Panc1 (cell line): ENCODE measurements around the gene PRPS1.

Source experiments
- POLR2AphosphoS5 ChIP-seq: IDR thresholded peaks from 2 replicates; pipeline ENCODE4 v1.6.1; 2012; ENCODE audit warnings: mild to moderate bottlenecking, low read depth, low read length, moderate library complexity
- SIN3A ChIP-seq: IDR thresholded peaks from 2 replicates; pipeline ENCODE4 v1.6.1; 2012; ENCODE audit warnings: low read depth, mild to moderate bottlenecking, low read length, moderate library complexity, borderline replicate concordance; ENCODE audit not compliant: insufficient read depth
- TF ChIP-seq, protein P1 (sequence below): fragments of 450-650 bp; IDR thresholded peaks from 2 replicates; pipeline ENCODE4 v1.5.1; 2017; ENCODE audit warnings: mild to moderate bottlenecking

DNA sequence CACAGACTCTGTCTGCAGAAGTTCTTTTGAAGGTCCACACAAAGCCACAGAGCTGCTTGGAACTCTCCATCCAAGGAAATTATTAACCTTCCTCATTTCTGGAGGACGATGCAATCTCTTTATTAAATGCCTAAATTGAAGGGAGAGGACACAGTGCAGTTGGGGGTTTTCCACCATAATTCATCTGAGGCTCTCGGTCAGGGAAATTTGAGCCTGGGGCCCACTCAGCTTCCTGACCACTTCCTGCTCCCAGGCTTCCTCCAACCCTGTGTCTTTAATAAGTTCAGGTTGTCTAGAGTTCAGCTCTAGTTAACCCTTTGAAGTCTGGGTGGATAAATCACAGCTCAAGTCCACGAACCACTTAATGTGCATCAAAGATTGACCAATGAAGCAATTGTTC lies 58.5 kb downstream of the PRPS1 start:
- TF ChIP-seq, protein P1, sequence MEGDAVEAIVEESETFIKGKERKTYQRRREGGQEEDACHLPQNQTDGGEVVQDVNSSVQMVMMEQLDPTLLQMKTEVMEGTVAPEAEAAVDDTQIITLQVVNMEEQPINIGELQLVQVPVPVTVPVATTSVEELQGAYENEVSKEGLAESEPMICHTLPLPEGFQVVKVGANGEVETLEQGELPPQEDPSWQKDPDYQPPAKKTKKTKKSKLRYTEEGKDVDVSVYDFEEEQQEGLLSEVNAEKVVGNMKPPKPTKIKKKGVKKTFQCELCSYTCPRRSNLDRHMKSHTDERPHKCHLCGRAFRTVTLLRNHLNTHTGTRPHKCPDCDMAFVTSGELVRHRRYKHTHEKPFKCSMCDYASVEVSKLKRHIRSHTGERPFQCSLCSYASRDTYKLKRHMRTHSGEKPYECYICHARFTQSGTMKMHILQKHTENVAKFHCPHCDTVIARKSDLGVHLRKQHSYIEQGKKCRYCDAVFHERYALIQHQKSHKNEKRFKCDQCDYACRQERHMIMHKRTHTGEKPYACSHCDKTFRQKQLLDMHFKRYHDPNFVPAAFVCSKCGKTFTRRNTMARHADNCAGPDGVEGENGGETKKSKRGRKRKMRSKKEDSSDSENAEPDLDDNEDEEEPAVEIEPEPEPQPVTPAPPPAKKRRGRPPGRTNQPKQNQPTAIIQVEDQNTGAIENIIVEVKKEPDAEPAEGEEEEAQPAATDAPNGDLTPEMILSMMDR: no peak
- no peak for TF ChIP-seq POLR2AphosphoS5
- TF ChIP-seq SIN3A: no peak
